ENCODE results near the gene RNF2. TPM values are rescaled to one million over a fixed set of nuclear protein-coding genes. Genes with fewer than 3 reads are reported as not detected.

Gene RNF2
- total RNA-seq, 4 donors from 2014 or later = 11.9 to 15.3 (median 13.0) TPM

DNA sequence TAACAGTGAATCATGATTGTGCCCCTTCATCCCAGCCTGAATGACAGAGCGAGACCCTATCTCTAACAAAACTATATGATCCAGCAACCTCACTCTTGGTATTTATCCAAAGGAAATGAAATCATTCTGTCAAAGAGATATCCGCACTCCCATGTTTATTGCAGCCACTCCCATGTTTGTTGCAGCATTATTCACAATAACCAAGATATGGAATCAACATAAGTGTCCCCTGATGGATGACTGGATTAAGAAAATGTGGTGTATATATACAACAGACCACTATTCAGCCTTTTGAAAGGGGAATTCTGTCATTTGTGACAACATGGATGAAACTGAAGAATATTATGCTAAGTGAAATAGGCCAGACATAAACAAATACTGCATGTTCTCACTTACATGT lies 67.0 kb downstream of the RNF2 start:
- H3K27me3 ChIP-seq = no peaks in the 10 kb centered on the region
- H3K27ac ChIP-seq = no peak overlapping the region
- peaks cover 0 to 3% (median 0%) of the 10 kb centered on the region in 3 donors for H3K36me3 ChIP-seq
- TF ChIP-seq, protein P1, sequence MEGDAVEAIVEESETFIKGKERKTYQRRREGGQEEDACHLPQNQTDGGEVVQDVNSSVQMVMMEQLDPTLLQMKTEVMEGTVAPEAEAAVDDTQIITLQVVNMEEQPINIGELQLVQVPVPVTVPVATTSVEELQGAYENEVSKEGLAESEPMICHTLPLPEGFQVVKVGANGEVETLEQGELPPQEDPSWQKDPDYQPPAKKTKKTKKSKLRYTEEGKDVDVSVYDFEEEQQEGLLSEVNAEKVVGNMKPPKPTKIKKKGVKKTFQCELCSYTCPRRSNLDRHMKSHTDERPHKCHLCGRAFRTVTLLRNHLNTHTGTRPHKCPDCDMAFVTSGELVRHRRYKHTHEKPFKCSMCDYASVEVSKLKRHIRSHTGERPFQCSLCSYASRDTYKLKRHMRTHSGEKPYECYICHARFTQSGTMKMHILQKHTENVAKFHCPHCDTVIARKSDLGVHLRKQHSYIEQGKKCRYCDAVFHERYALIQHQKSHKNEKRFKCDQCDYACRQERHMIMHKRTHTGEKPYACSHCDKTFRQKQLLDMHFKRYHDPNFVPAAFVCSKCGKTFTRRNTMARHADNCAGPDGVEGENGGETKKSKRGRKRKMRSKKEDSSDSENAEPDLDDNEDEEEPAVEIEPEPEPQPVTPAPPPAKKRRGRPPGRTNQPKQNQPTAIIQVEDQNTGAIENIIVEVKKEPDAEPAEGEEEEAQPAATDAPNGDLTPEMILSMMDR (IDR thresholded peaks at IDR 0.05) = no peak
- no peak for TF ChIP-seq POLR2A (IDR thresholded peaks at IDR 0.05)
- DNase-seq = no peak
- H3K4me1 ChIP-seq = no peaks in the 10 kb centered on the region
- H3K9me3 ChIP-seq = peaks cover 0 to 17% (median 12%) of the 10 kb centered on the region in 3 donors
- WGBS, 2 donors = 76 to 81% methylated on average over 2 of the region's 2 CpGs
- H3K4me3 ChIP-seq = no peak overlapping the region
- intact Hi-C loops (cut with DNase I) = no loop called here

DNA sequence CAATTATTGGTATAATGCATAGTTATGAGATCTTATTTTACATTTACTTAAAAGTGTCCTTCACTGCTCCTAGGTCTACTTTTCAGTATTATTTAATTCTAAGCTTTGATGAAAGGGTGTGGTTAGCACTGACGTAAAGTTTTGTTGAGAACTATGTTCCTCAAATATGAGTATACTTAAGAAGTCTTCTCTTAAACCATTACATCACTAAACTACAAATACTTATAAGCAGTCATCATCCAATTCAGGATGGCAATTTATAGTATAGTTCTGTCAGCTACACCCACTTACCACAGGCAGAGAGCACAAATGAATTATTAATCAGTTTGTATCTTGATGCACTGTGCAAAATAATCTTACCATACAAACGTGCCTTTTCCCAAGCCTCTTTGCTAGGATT lies 84.3 kb downstream of the RNF2 start:
- Histone ChIP-seq H3K9me3 (peaks cover 0 to 9% (median 0%) of the 10 kb centered on the region in 3 donors), H3K36me3 (peaks cover 0 to 100% (median 17%) of the 10 kb centered on the region in 3 donors), H3K4me1 (no peaks in the 10 kb centered on the region), H3K27me3 (no peaks in the 10 kb centered on the region), H3K27ac (no peak overlapping the region), H3K4me3 (no peak overlapping the region)
- no peak for DNase-seq
- 79 to 89% methylated on average over 2 of the region's 2 CpGs for WGBS, 2 donors
- intact Hi-C loops (cut with DNase I) = no loop called here
- no peak for TF ChIP-seq POLR2A (IDR thresholded peaks at IDR 0.05)
- TF ChIP-seq, protein P1 (IDR thresholded peaks at IDR 0.05) = no peak

DNA sequence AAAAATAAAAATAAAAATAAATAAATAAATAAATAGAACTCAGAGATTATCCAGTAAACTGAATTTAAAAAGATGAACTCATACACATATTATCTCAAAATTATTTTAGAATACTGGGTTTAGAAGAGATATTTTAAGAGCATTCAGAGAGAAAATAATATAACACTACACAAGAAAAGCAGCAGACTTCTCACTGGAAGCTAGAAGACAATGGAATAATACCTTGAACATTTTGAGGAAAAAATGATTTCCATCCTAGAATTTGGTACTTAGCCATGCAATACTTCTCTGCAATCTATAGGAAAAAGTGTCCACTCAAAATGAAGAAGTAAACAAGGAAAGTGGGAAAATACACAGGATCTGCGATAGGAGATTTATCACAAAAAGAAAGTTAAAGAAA lies 87.2 kb downstream of the RNF2 start:
- no peak for TF ChIP-seq POLR2A (IDR thresholded peaks at IDR 0.05)
- TF ChIP-seq, protein P1 (IDR thresholded peaks at IDR 0.05) = no peak
- no peaks in the 10 kb centered on the region for H3K27me3 ChIP-seq
- H3K36me3 ChIP-seq = peaks cover 0 to 88% (median 23%) of the 10 kb centered on the region in 3 donors
- intact Hi-C loops (cut with DNase I) = no loop called here
- H3K9me3 ChIP-seq = peaks cover 0 to 9% (median 0%) of the 10 kb centered on the region in 3 donors
- no peak for DNase-seq
- WGBS, 2 donors = 100% methylated on average over 1 of the region's 1 CpG
- no peak overlapping the region for H3K4me3 ChIP-seq
- peaks cover 0 to 13% (median 0%) of the 10 kb centered on the region in 3 donors for H3K4me1 ChIP-seq
- no peak overlapping the region for H3K27ac ChIP-seq

DNA sequence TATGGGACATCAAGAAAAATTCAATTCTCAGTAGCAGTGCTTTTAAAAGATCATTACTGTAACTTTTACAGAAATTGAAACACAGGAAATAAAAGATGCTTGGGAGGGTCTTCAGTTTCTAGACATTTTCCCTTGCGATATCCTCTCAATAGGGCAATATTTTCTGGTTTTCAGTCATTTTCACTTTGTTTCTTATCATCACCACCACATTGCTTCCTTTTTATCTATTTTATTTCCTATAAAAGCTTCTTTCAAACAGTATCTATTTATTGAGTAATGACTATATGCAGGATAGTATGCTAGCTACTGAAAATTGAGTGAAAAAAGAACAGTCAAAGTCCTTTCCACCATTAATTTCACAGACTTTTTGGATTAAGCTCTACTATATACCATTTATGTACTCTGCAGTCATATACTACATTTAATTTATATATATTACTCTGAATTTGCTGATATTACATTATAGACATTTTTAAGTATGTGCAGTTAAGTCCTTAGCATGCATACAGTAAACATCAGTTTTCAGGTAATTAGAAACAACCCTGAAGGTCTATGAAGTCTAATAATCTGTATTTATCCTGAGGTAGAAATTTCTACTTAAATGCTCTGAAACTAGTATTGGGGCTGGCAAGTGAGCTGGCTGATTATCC lies 92.7 kb downstream of the RNF2 start:
- H3K4me1 ChIP-seq = peaks cover 0 to 13% (median 0%) of the 10 kb centered on the region in 3 donors
- H3K27ac ChIP-seq = no peak overlapping the region
- H3K27me3 ChIP-seq = no peaks in the 10 kb centered on the region
- 94 to 100% methylated on average over 1 of the region's 1 CpG for WGBS, 2 donors
- peaks cover 0 to 75% (median 18%) of the 10 kb centered on the region in 3 donors for H3K36me3 ChIP-seq
- no peaks in the 10 kb centered on the region for H3K9me3 ChIP-seq
- no peak overlapping the region for H3K4me3 ChIP-seq
- TF ChIP-seq, protein P1 (IDR thresholded peaks at IDR 0.05) = no peak
- no peak for TF ChIP-seq POLR2A (IDR thresholded peaks at IDR 0.05)
- intact Hi-C loops (cut with DNase I) = no loop called here
- DNase-seq = no peak

DNA sequence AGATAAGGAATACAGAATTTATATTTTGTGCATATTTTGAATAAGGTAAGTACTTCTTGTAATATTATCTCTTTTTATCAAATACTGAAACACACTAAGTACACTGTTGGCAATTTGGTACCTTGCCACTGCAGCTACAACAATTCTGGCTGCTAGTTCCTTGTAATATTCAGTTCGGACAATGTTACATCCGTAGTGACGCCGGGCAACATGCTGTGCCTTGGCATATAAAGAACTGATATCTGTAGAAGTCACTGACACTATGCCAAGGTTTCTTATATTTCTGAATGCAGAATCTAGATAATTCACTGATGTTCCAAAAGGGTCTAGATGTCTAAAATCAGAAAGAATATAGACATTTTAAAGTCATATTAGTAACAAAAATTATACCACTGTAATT lies 93.9 kb downstream of the RNF2 start:
- TF ChIP-seq POLR2A (IDR thresholded peaks at IDR 0.05) = no peak
- TF ChIP-seq, protein P1 (IDR thresholded peaks at IDR 0.05) = no peak
- Histone ChIP-seq H3K4me3 (no peak overlapping the region), H3K27ac (no peak overlapping the region), H3K4me1 (peaks cover 0 to 13% (median 0%) of the 10 kb centered on the region in 3 donors), H3K36me3 (peaks cover 0 to 75% (median 7%) of the 10 kb centered on the region in 3 donors), H3K27me3 (no peaks in the 10 kb centered on the region), H3K9me3 (no peaks in the 10 kb centered on the region)
- intact Hi-C loops (cut with DNase I) = no loop called here
- 94 to 95% methylated on average over 4 of the region's 4 CpGs for WGBS, 2 donors
- DNase-seq = no peak

Measured in esophagus squamous epithelium (tissue), 5 donors.